Caco-2 (cell line): ENCODE measurements around the gene SLC15A2. TPM values are rescaled to one million over a fixed set of nuclear protein-coding genes. Genes with fewer than 3 reads are reported as not detected.

Source experiments
- BruUV-seq: library from RNA; stranded (reverse); fragments of 400-500 nt; replicated peaks from 2 replicates; lab custom pipeline; 2021; lab: Mats Ljungman, UMichigan
- CTCF ChIA-PET: fragments of 300-600 bp; sonication (Branson Sonifier 250); formaldehyde crosslinking; loops from one replicate; lab custom pipeline; 2022; ENCODE audit warnings: antibody characterized with exemption; lab: Charles Lee
- POLR2A ChIA-PET: fragments of 300-600 bp; sonication (Branson Sonifier 250); formaldehyde crosslinking; loops from one replicate; lab custom pipeline; 2022; ENCODE audit warnings: antibody characterized with exemption; lab: Charles Lee
- DNase-seq, 2 experiments: peaks; one replicate each; pipeline versions ENCODE4 v3.0.0 to v3.0.0-alpha.2; 2020 to 2022
- H3K27me3 ChIP-seq: replicated peaks from 2 replicates; pipeline ENCODE4 v1.6.0; 2011; ENCODE audit warnings: low read length; ENCODE audit not compliant: control insufficient read depth, insufficient read depth
- H3K36me3 ChIP-seq: 2 replicates; pipeline ENCODE4 v1.5.1; 2011; ENCODE audit warnings: low read length; ENCODE audit not compliant: control insufficient read depth, insufficient read depth
- H3K4me1 ChIP-seq: fragments of 250-450 bp; sonication (Bioruptor Pico); 2 replicates; pipeline ENCODE4 v1.5.1; 2020; ENCODE audit warnings: mild to moderate bottlenecking
- H3K4me3 ChIP-seq: 2 replicates; pipeline ENCODE4 v1.5.1; 2011; ENCODE audit warnings: low read depth, mild to moderate bottlenecking, control low read depth, low read length
- H3K9me3 ChIP-seq: fragments of 250-450 bp; sonication (Bioruptor Pico); 2 replicates; pipeline ENCODE4 v1.5.1; 2020; ENCODE audit warnings: mild to moderate bottlenecking, moderate library complexity
- H3K27ac Mint-ChIP-seq: one replicate; pipeline ENCODE4 v1.8.0; 2022; ENCODE audit warnings: mixed read lengths; ENCODE audit not compliant: unreplicated experiment
- H3K27me3 Mint-ChIP-seq: one replicate; pipeline ENCODE4 v1.8.0; 2022; ENCODE audit warnings: mixed read lengths; ENCODE audit not compliant: insufficient read depth, unreplicated experiment
- H3K36me3 Mint-ChIP-seq: one replicate; pipeline ENCODE4 v1.8.0; 2022; ENCODE audit warnings: mild to moderate bottlenecking, mixed read lengths; ENCODE audit not compliant: insufficient read depth, unreplicated experiment
- H3K4me1 Mint-ChIP-seq: one replicate; pipeline ENCODE4 v1.8.0; 2022; ENCODE audit warnings: low read depth, mixed read lengths; ENCODE audit not compliant: unreplicated experiment
- H3K4me3 Mint-ChIP-seq: one replicate; pipeline ENCODE4 v1.8.0; 2022; ENCODE audit warnings: mild to moderate bottlenecking, moderate library complexity, mixed read lengths; ENCODE audit not compliant: unreplicated experiment
- H3K9me3 Mint-ChIP-seq: one replicate; pipeline ENCODE4 v1.8.0; 2022; ENCODE audit warnings: mixed read lengths; ENCODE audit not compliant: unreplicated experiment
- intact Hi-C: fragments of 100-400 bp; cut with micrococcal nuclease; formaldehyde crosslinking; loops from one replicate; pipeline ENCODE4 v1.10.0; 2022; ENCODE audit not compliant: unreplicated experiment
- total RNA-seq: library from RNA; stranded (reverse); gene quantifications from 2 replicates; pipeline ENCODE4 v1.2.3, GENCODE V29; 2022
- TF ChIP-seq, protein P1 (sequence below), 2 experiments: fragments of 200-600 bp in 1 of 2; IDR thresholded peaks; 1 replicate in 1 of 2; 2 replicates in 1 of 2; pipeline versions ENCODE4 v1.5.1 to v1.8.0; 2011 to 2022; ENCODE audit warnings: antibody characterized with exemption in 1 of 2, control low read depth in 1 of 2, inconsistent platforms in 1 of 2, low read depth in 1 of 2, low read length in 1 of 2, mild to moderate bottlenecking in 1 of 2, moderate library complexity in 1 of 2; ENCODE audit not compliant: insufficient read depth in 1 of 2, severe bottlenecking in 1 of 2, unreplicated experiment in 1 of 2

Gene SLC15A2
- total RNA-seq, 1 experiment from 2014 or later: 4.7 TPM

DNA sequence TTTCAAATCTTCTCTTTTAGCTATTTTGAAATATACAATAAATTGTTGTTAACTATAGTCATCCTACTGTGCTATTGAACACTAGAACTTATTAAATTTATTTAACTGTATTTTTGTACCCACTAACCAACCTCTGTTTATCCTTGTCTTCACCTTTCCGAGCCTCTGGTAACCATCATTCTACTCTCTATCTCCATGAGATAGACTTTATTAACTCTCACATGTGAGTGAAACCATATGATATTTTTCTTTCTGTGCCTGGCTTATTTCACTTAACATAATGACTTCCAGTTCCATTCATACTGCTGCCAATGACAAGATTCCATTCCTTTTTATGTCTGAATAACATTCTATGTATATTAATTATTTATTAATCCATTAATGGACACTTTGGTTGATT, 15.8 kb upstream of the SLC15A2 start:
- Histone ChIP-seq H3K27me3 (no peaks in the 10 kb centered on the region), H3K9me3 (no peaks in the 10 kb centered on the region), H3K4me1 (no peaks in the 10 kb centered on the region), H3K4me3 (no peak overlapping the region), H3K36me3 (no peaks in the 10 kb centered on the region)
- peaks cover 3% of the 10 kb centered on the region for H3K4me1 Mint-ChIP-seq
- H3K27ac Mint-ChIP-seq: no peak overlapping the region
- no peak overlapping the region for H3K4me3 Mint-ChIP-seq
- no peaks in the 10 kb centered on the region for H3K27me3 Mint-ChIP-seq
- ChIA-PET POLR2A (no interaction called here), CTCF (interaction anchor here (0.6 kb wide), 1 partner anchor 381 kb away, joined by 5 read pairs; no protein-coding TSS in a partner anchor)
- H3K36me3 Mint-ChIP-seq: no peaks in the 10 kb centered on the region
- H3K9me3 Mint-ChIP-seq: no peaks in the 10 kb centered on the region
- intact Hi-C loops: no loop called here
- no peak for DNase-seq
- TF ChIP-seq, protein P1, sequence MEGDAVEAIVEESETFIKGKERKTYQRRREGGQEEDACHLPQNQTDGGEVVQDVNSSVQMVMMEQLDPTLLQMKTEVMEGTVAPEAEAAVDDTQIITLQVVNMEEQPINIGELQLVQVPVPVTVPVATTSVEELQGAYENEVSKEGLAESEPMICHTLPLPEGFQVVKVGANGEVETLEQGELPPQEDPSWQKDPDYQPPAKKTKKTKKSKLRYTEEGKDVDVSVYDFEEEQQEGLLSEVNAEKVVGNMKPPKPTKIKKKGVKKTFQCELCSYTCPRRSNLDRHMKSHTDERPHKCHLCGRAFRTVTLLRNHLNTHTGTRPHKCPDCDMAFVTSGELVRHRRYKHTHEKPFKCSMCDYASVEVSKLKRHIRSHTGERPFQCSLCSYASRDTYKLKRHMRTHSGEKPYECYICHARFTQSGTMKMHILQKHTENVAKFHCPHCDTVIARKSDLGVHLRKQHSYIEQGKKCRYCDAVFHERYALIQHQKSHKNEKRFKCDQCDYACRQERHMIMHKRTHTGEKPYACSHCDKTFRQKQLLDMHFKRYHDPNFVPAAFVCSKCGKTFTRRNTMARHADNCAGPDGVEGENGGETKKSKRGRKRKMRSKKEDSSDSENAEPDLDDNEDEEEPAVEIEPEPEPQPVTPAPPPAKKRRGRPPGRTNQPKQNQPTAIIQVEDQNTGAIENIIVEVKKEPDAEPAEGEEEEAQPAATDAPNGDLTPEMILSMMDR (IDR thresholded peaks at IDR 0.05; ENCODE audit: insufficient read depth in 1 of 2, low read depth in 1 of 2, low read length in 1 of 2, severe bottlenecking in 1 of 2, unreplicated experiment in 1 of 2): no peak
- no TSS peak for BruUV-seq

GRCh38 chr3:121883507-121883906, 10.7 kb upstream of the SLC15A2 start:
- Mint-ChIP-seq H3K27me3 (no peaks in the 10 kb centered on the region), H3K4me3 (no peak overlapping the region), H3K9me3 (no peaks in the 10 kb centered on the region), H3K4me1 (peaks cover 19% of the 10 kb centered on the region), H3K27ac (no peak overlapping the region), H3K36me3 (no peaks in the 10 kb centered on the region)
- H3K27me3 ChIP-seq: no peaks in the 10 kb centered on the region
- ChIA-PET POLR2A (no interaction called here), CTCF (no interaction called here)
- no TSS peak for BruUV-seq
- peaks cover 11% of the 10 kb centered on the region for H3K4me1 ChIP-seq
- H3K36me3 ChIP-seq: no peaks in the 10 kb centered on the region
- TF ChIP-seq, protein P1 (IDR thresholded peaks at IDR 0.05; ENCODE audit: insufficient read depth in 1 of 2, low read depth in 1 of 2, low read length in 1 of 2, severe bottlenecking in 1 of 2, unreplicated experiment in 1 of 2): peak in 1 of 2 experiments; percentile 55
- H3K4me3 ChIP-seq: no peak overlapping the region
- DNase-seq: peak in 1 of 2 experiments; percentile 51
- no peaks in the 10 kb centered on the region for H3K9me3 ChIP-seq
- intact Hi-C loops: loop anchor here (1.0 to 2.0 kb wide), 3 partner anchors 41 to 337 kb away; no protein-coding TSS in a partner anchor

DNA sequence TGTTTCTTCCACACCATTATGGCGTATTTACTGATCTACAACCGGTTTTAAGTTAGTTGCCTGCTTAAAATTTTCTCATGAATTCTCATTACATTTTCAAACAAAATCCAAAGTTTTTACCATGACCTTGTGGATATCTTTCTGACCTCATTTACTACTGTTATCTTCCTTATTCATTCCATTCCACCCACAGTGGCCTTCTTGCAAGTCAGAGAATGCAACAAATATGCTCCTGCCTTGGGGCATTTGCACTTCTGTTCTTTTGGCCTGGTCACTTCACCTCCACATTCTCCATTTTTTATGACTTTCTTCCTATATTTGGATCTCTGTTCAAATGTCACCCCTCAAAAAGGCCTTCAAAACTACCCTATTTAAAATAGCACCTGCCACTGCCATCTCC, 8.8 kb upstream of the SLC15A2 start:
- no peaks in the 10 kb centered on the region for H3K9me3 ChIP-seq
- BruUV-seq: no TSS peak
- Mint-ChIP-seq H3K36me3 (no peaks in the 10 kb centered on the region), H3K4me1 (peaks cover 19% of the 10 kb centered on the region), H3K27ac (no peak overlapping the region), H3K27me3 (no peaks in the 10 kb centered on the region), H3K9me3 (no peaks in the 10 kb centered on the region), H3K4me3 (no peak overlapping the region)
- TF ChIP-seq, protein P1 (IDR thresholded peaks at IDR 0.05; ENCODE audit: insufficient read depth in 1 of 2, low read depth in 1 of 2, low read length in 1 of 2, severe bottlenecking in 1 of 2, unreplicated experiment in 1 of 2): no peak
- H3K36me3 ChIP-seq: no peaks in the 10 kb centered on the region
- POLR2A ChIA-PET: no interaction called here
- H3K4me3 ChIP-seq: no peak overlapping the region
- CTCF ChIA-PET: no interaction called here
- H3K4me1 ChIP-seq: peaks cover 11% of the 10 kb centered on the region
- intact Hi-C loops: loop anchor here (1.0 kb wide), 1 partner anchor 10 kb away; no protein-coding TSS in a partner anchor
- no peaks in the 10 kb centered on the region for H3K27me3 ChIP-seq
- DNase-seq: peak; percentile 26 to 50
